ENCODE data around the gene EPHA8. TPM values are rescaled to one million over a fixed set of nuclear protein-coding genes. Genes with fewer than 3 reads are reported as not detected.

Gene EPHA8
- total and polyA plus RNA-seq, 3 donors from 2014 or later, result 2.3 to 6.0 (median 5.2) TPM

GRCh38 chr1:22638476-22639234 is 75.4 kb downstream of the EPHA8 start:
- intact Hi-C loops (cut with DNase I; ENCODE audit: low total_unique reads), result no loop called here
- WGBS, 2 donors, result 79 to 81% methylated on average over 2 to 23 of the region's 23 CpGs
- no peak for TF ChIP-seq CTCF (IDR thresholded peaks at IDR 0.05)
- no peak for TF ChIP-seq POLR2A (IDR thresholded peaks at IDR 0.05)
- DNase-seq, result no peak
- no peaks in the 10 kb centered on the region for H3K4me1 ChIP-seq
- no peaks in the 10 kb centered on the region for H3K9me3 ChIP-seq
- H3K27ac ChIP-seq, result no peak overlapping the region
- H3K36me3 ChIP-seq (ENCODE audit: low read depth, missing control alignments), result no peaks in the 10 kb centered on the region
- no peaks in the 10 kb centered on the region for H3K27me3 ChIP-seq
- peak overlapping the region in 1 of 2 donors; percentile 2 for H3K4me3 ChIP-seq

- peak overlapping the region in 1 of 2 donors; percentile 2 for H3K4me3 ChIP-seq
Observed at GRCh38 chr1:22639286-22639685, 76.0 kb downstream of the EPHA8 start.

GRCh38 chr1:22641247-22641646 is 78.0 kb downstream of the EPHA8 start:
- no peaks in the 10 kb centered on the region for H3K4me1 ChIP-seq
- H3K27ac ChIP-seq, result no peak overlapping the region
- H3K9me3 ChIP-seq, result no peaks in the 10 kb centered on the region
- H3K4me3 ChIP-seq, result no peak overlapping the region
- intact Hi-C loops (cut with DNase I; ENCODE audit: low total_unique reads), result loop anchor here (5.0 kb wide), 1 partner anchor 219 kb away; no protein-coding TSS in a partner anchor
- TF ChIP-seq POLR2A (IDR thresholded peaks at IDR 0.05) (no peak), CTCF (IDR thresholded peaks at IDR 0.05) (no peak)
- no peaks in the 10 kb centered on the region for H3K27me3 ChIP-seq
- H3K36me3 ChIP-seq (ENCODE audit: low read depth, missing control alignments), result no peaks in the 10 kb centered on the region
- 60 to 70% methylated on average over 8 of the region's 8 CpGs for WGBS, 2 donors
- no peak for DNase-seq

More at GRCh38 chr1:22639286-22639685, 76.0 kb downstream of the EPHA8 start:
- H3K27me3 ChIP-seq, result no peaks in the 10 kb centered on the region
- H3K27ac ChIP-seq, result no peak overlapping the region
- TF ChIP-seq CTCF (IDR thresholded peaks at IDR 0.05), result no peak
- no peak for TF ChIP-seq POLR2A (IDR thresholded peaks at IDR 0.05)
- H3K9me3 ChIP-seq, result no peaks in the 10 kb centered on the region
- WGBS, 2 donors, result 17 to 41% methylated on average over 7 to 8 of the region's 8 CpGs
- peak; percentile 32 for DNase-seq
- H3K4me1 ChIP-seq, result no peaks in the 10 kb centered on the region
- intact Hi-C loops (cut with DNase I; ENCODE audit: low total_unique reads), result no loop called here
- no peaks in the 10 kb centered on the region for H3K36me3 ChIP-seq (ENCODE audit: low read depth, missing control alignments)

- no peaks in the 10 kb centered on the region for H3K9me3 ChIP-seq
- intact Hi-C loops (cut with DNase I; ENCODE audit: low total_unique reads), result loop anchor here (5.0 kb wide), 1 partner anchor 220 kb away; no protein-coding TSS in a partner anchor
- no peak overlapping the region for H3K27ac ChIP-seq
- H3K4me3 ChIP-seq, result no peak overlapping the region
- WGBS, 2 donors, result 12 to 20% methylated on average over 5 to 18 of the region's 18 CpGs
- DNase-seq, result peak; percentile 85
- no peaks in the 10 kb centered on the region for H3K4me1 ChIP-seq
- peak; percentile 81 to 86 (median 84) for TF ChIP-seq CTCF (IDR thresholded peaks at IDR 0.05)
- TF ChIP-seq POLR2A (IDR thresholded peaks at IDR 0.05), result no peak
- H3K36me3 ChIP-seq (ENCODE audit: low read depth, missing control alignments), result no peaks in the 10 kb centered on the region
- H3K27me3 ChIP-seq, result no peaks in the 10 kb centered on the region
Observed at GRCh38 chr1:22641906-22642636, 78.8 kb downstream of the EPHA8 start.

Data from testis (tissue), 3 donors.